Astrocyte (in vitro differentiated cells and primary cell): Measurements from ENCODE around the gene DOCK7. TPM values are rescaled to one million over a fixed set of nuclear protein-coding genes. Genes with fewer than 3 reads are reported as not detected.
A peak's percentile ranks its signal among the peaks of the same experiment; 100 is the strongest.

Source experiments
- DNase-seq: peaks from one replicate; pipeline ENCODE4 v3.0.0-alpha.2; 2010; ENCODE audit warnings: low read depth
- FAIRE-seq: peaks from 2 replicates; lab custom pipeline; 2011; peaks lifted over from hg19 to GRCh38; lab: Jason Lieb, UNC
- H2AFZ ChIP-seq: 2 replicates; pipeline ENCODE4 v1.6.0; 2012; ENCODE audit warnings: low read depth, low read length, inconsistent platforms
- H3K27ac ChIP-seq: 2 replicates; pipeline ENCODE4 v1.5.1; 2011; ENCODE audit warnings: low read depth, low read length, inconsistent platforms
- H3K27me3 ChIP-seq: 2 replicates; pipeline ENCODE4 v1.6.0; 2011; ENCODE audit warnings: low read length, inconsistent platforms; ENCODE audit not compliant: insufficient read depth
- H3K36me3 ChIP-seq: 2 replicates; pipeline ENCODE4 v1.5.1; 2011; ENCODE audit warnings: low read length, inconsistent platforms; ENCODE audit not compliant: insufficient read depth
- H3K4me1 ChIP-seq: 2 replicates; pipeline ENCODE4 v1.5.1; 2011; ENCODE audit warnings: low read length, inconsistent platforms; ENCODE audit not compliant: insufficient read depth
- H3K4me2 ChIP-seq: 2 replicates; pipeline ENCODE4 v1.6.0; 2012; ENCODE audit warnings: low read length, inconsistent platforms
- H3K4me3 ChIP-seq: 2 replicates; pipeline ENCODE4 v1.5.1; 2011; ENCODE audit warnings: low read depth, mild to moderate bottlenecking, low read length, inconsistent platforms; ENCODE audit not compliant: insufficient read depth
- H3K79me2 ChIP-seq: 2 replicates; pipeline ENCODE4 v1.6.0; 2012; ENCODE audit warnings: mild to moderate bottlenecking, low read length, inconsistent platforms; ENCODE audit not compliant: insufficient read depth
- H3K9ac ChIP-seq: 2 replicates; pipeline ENCODE4 v1.6.0; 2012; ENCODE audit warnings: mild to moderate bottlenecking, low read length, inconsistent platforms
- H3K9me3 ChIP-seq: 2 replicates; pipeline ENCODE4 v1.5.1; 2012; ENCODE audit warnings: low read depth, mild to moderate bottlenecking, low read length, inconsistent platforms; ENCODE audit not compliant: insufficient read depth
- H4K20me1 ChIP-seq: 2 replicates; pipeline ENCODE4 v1.6.0; 2012; ENCODE audit warnings: low read length, inconsistent platforms; ENCODE audit not compliant: insufficient read depth
- H3K27ac Mint-ChIP-seq: one replicate; pipeline ENCODE4 v1.8.0; 2021; ENCODE audit warnings: mild to moderate bottlenecking, mixed read lengths; ENCODE audit not compliant: unreplicated experiment
- H3K27me3 Mint-ChIP-seq: one replicate; pipeline ENCODE4 v1.8.0; 2021; ENCODE audit warnings: low read depth, mixed read lengths; ENCODE audit not compliant: unreplicated experiment
- H3K36me3 Mint-ChIP-seq: one replicate; pipeline ENCODE4 v1.8.0; 2021; ENCODE audit warnings: low read depth, mixed read lengths; ENCODE audit not compliant: unreplicated experiment
- H3K4me1 Mint-ChIP-seq: one replicate; pipeline ENCODE4 v1.8.0; 2021; ENCODE audit warnings: low read depth, mixed read lengths; ENCODE audit not compliant: unreplicated experiment
- H3K4me3 Mint-ChIP-seq: one replicate; pipeline ENCODE4 v1.8.0; 2021; ENCODE audit warnings: mild to moderate bottlenecking, moderate library complexity, mixed read lengths; ENCODE audit not compliant: unreplicated experiment
- H3K9me3 Mint-ChIP-seq: one replicate; pipeline ENCODE4 v1.8.0; 2021; ENCODE audit warnings: mild to moderate bottlenecking, mixed read lengths; ENCODE audit not compliant: unreplicated experiment
- EZH2 ChIP-seq: IDR thresholded peaks from 2 replicates; pipeline ENCODE4 v1.6.1; 2012; ENCODE audit warnings: mild to moderate bottlenecking, low read length, inconsistent platforms; ENCODE audit not compliant: insufficient read depth
- total RNA-seq: library from RNA; stranded (reverse); gene quantifications from 2 replicates; pipeline ENCODE4 v1.2.1, GENCODE V29; 2021
- TF ChIP-seq, protein P1 (sequence below): IDR thresholded peaks from 2 replicates; pipeline ENCODE4 v1.5.1; 2011; ENCODE audit warnings: low read depth, mild to moderate bottlenecking, inconsistent platforms, low read length, moderate library complexity; ENCODE audit not compliant: insufficient read depth

The DOCK7 gene
- total RNA-seq, 1 donor from 2014 or later: 68.7 TPM

DNA sequence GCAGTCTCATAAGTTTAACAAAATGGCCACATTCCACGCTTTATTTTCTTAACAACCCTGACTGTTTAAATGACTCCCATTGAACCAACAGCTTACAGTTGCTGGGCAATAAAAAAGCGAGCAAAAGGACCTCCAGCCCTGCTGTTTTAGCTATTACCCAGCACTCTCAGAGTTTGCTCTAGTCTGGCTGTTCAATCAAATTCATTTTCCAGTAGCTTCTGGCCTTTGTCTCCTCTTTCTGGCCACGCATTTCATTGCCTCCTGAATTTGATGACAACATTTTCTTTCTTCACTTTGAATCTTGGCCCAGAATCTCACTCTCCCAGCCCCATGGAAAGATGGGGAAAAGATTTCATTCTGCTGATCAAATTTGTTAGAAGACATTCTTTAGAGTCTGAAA is 44.1 kb upstream of the DOCK7 start:
- Mint-ChIP-seq H3K4me3 (no peak overlapping the region), H3K4me1 (peaks cover 11% of the 10 kb centered on the region), H3K27me3 (no peaks in the 10 kb centered on the region), H3K36me3 (no peaks in the 10 kb centered on the region), H3K27ac (no peak overlapping the region), H3K9me3 (no peaks in the 10 kb centered on the region)
- H3K4me1 ChIP-seq: no peaks in the 10 kb centered on the region
- no peak for TF ChIP-seq EZH2
- TF ChIP-seq, protein P1, sequence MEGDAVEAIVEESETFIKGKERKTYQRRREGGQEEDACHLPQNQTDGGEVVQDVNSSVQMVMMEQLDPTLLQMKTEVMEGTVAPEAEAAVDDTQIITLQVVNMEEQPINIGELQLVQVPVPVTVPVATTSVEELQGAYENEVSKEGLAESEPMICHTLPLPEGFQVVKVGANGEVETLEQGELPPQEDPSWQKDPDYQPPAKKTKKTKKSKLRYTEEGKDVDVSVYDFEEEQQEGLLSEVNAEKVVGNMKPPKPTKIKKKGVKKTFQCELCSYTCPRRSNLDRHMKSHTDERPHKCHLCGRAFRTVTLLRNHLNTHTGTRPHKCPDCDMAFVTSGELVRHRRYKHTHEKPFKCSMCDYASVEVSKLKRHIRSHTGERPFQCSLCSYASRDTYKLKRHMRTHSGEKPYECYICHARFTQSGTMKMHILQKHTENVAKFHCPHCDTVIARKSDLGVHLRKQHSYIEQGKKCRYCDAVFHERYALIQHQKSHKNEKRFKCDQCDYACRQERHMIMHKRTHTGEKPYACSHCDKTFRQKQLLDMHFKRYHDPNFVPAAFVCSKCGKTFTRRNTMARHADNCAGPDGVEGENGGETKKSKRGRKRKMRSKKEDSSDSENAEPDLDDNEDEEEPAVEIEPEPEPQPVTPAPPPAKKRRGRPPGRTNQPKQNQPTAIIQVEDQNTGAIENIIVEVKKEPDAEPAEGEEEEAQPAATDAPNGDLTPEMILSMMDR: no peak
- FAIRE-seq (no peak), DNase-seq (no peak)
- H3K4me2 ChIP-seq: no peak overlapping the region
- no peaks in the 10 kb centered on the region for H4K20me1 ChIP-seq
- no peak overlapping the region for H3K27ac ChIP-seq
- H3K79me2 ChIP-seq: no peaks in the 10 kb centered on the region
- H3K9ac ChIP-seq: no peak overlapping the region
- no peaks in the 10 kb centered on the region for H3K9me3 ChIP-seq
- no peaks in the 10 kb centered on the region for H3K27me3 ChIP-seq
- no peak overlapping the region for H2AFZ ChIP-seq
- no peaks in the 10 kb centered on the region for H3K36me3 ChIP-seq
- no peak overlapping the region for H3K4me3 ChIP-seq

DNA sequence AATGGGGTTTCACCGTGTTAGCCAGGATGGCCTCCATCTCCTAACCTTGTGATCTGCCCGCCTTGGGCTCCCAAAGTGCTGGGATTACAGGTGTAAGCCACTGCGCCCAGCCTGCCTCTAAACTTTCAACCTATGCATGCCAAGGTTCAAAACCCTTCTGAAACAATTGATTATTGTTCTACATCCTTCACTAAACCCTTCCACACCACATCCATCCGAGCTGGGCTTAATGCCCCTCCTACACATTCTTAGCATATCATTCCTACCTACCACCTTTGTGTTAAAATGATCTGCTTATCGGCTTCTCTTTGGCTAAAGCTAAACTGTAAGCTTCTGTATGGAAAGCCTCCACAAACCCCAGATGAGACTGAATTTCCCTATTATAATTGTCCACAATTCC is 40.8 kb upstream of the DOCK7 start:
- Histone ChIP-seq H2AFZ (no peak overlapping the region), H3K4me1 (no peaks in the 10 kb centered on the region), H3K4me3 (no peak overlapping the region), H3K27me3 (no peaks in the 10 kb centered on the region), H4K20me1 (no peaks in the 10 kb centered on the region), H3K4me2 (no peak overlapping the region), H3K9ac (no peak overlapping the region), H3K79me2 (no peaks in the 10 kb centered on the region), H3K36me3 (no peaks in the 10 kb centered on the region), H3K27ac (no peak overlapping the region), H3K9me3 (no peaks in the 10 kb centered on the region)
- Mint-ChIP-seq H3K27ac (no peak overlapping the region), H3K9me3 (no peaks in the 10 kb centered on the region), H3K27me3 (no peaks in the 10 kb centered on the region), H3K4me1 (peaks cover 7% of the 10 kb centered on the region), H3K4me3 (no peak overlapping the region), H3K36me3 (no peaks in the 10 kb centered on the region)
- no peak for TF ChIP-seq EZH2
- FAIRE-seq (no peak), DNase-seq (no peak)

DNA sequence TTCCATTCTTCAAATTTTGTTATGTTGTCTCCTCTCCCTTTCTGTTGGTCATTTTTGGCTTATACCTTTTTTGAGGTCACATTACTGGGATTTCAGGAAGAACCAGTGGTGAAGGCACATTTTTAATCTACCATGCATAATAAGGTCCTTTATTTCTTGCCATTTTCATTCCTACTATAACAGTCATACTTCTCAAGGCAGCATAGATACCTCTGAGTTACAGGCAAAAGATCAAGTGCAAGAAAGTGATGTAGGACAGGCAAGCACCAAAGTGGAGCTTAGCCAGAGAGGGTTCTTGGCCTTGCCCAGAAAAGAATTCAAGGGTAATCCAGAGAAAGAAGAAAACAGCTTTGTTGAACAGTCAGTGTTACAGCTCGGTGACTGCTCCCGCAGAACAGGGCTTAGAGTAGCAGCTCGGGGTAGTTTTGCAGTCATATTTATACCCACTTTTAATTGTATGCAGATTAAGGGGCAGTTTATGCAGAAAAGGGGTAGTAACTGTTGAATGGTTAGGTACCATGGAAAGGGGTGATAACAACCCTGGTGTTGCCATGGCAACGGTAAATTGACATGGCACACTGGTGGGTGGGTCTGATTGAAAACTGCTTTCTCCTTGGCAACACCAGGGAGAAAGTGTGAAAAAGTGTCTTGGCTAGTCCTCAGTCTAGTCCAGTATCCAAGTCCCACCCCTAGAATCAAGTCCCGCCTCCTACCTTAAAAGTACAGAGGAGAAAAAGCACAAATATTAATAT is 39.6 kb upstream of the DOCK7 start:
- H3K27me3 Mint-ChIP-seq: no peaks in the 10 kb centered on the region
- no peak overlapping the region for H2AFZ ChIP-seq
- peaks cover 9% of the 10 kb centered on the region for H3K4me1 Mint-ChIP-seq
- no peaks in the 10 kb centered on the region for H3K4me1 ChIP-seq
- H3K27me3 ChIP-seq: no peaks in the 10 kb centered on the region
- DNase-seq (peak; percentile 49), FAIRE-seq (no peak)
- no peaks in the 10 kb centered on the region for H3K9me3 Mint-ChIP-seq
- H3K79me2 ChIP-seq: no peaks in the 10 kb centered on the region
- H4K20me1 ChIP-seq: no peaks in the 10 kb centered on the region
- no peak overlapping the region for H3K4me3 Mint-ChIP-seq
- no peaks in the 10 kb centered on the region for H3K36me3 Mint-ChIP-seq
- H3K4me2 ChIP-seq: peak overlapping the region; percentile 47
- TF ChIP-seq, protein P1: no peak
- TF ChIP-seq EZH2: no peak
- no peaks in the 10 kb centered on the region for H3K36me3 ChIP-seq
- H3K9ac ChIP-seq: no peak overlapping the region
- H3K27ac Mint-ChIP-seq: no peak overlapping the region
- no peak overlapping the region for H3K4me3 ChIP-seq
- no peak overlapping the region for H3K27ac ChIP-seq
- H3K9me3 ChIP-seq: no peaks in the 10 kb centered on the region
